UCSD-AML1 (cell line): ENCODE data around the gene MBD3L5.
"Not testable (repeated sequence)": the region's sequence is repeated elsewhere in the genome, so short reads cannot be mapped to it uniquely, and the experiment has no call there.

Source experiments
- DNase-seq: peaks from one replicate; lab custom pipeline; 2025; ENCODE audit not compliant: unreplicated experiment; lab: John Stamatoyannopoulos, UW

MBD3L5 gene

DNA sequence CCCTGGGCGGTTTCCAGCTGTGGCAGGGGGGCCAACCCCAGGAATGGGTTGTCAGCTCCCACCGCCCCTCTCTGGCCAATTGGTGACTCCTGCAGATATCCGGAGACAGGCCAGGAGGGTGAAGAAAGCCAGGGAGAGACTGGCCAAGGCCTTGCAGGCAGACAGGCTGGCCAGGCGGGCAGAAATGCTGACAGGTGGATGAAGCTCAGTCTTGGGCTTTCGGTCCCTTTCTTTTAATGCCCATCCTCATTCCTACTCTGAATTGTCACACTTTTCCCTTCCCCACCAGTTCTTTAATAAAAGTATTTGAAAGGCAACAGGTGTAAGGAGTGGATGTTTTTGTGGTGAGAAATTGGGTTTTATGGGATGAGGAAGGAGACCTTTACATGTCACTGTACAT lies 21.0 kb downstream of the MBD3L5 start:
- DNase-seq: not testable (repeated sequence)

GRCh38 chr19:7052896-7053295 lies 22.5 kb downstream of the MBD3L5 start:
- not testable (repeated sequence) for DNase-seq

- DNase-seq: not testable (repeated sequence)
Observed at GRCh38 chr19:7054635-7055368, 24.4 kb downstream of the MBD3L5 start.

GRCh38 chr19:7055679-7056078 lies 25.3 kb downstream of the MBD3L5 start:
- not testable (repeated sequence) for DNase-seq

GRCh38 chr19:7056371-7056770 lies 26.0 kb downstream of the MBD3L5 start:
- DNase-seq: not testable (repeated sequence)

GRCh38 chr19:7058576-7058975 lies 28.2 kb downstream of the MBD3L5 start, which contains the start of gene MBD3L3:
Gene MBD3L3, minus strand, starts transcription at chr19:7058676. Its CDS starts 71 bp downstream, at chr19:7058605.
- not testable (repeated sequence) for DNase-seq

- not testable (repeated sequence) for DNase-seq
Observed at GRCh38 chr19:7059977-7060376, 29.6 kb downstream of the MBD3L5 start.

GRCh38 chr19:7063339-7063738 lies 33.0 kb downstream of the MBD3L5 start:
- DNase-seq: no peak

DNA sequence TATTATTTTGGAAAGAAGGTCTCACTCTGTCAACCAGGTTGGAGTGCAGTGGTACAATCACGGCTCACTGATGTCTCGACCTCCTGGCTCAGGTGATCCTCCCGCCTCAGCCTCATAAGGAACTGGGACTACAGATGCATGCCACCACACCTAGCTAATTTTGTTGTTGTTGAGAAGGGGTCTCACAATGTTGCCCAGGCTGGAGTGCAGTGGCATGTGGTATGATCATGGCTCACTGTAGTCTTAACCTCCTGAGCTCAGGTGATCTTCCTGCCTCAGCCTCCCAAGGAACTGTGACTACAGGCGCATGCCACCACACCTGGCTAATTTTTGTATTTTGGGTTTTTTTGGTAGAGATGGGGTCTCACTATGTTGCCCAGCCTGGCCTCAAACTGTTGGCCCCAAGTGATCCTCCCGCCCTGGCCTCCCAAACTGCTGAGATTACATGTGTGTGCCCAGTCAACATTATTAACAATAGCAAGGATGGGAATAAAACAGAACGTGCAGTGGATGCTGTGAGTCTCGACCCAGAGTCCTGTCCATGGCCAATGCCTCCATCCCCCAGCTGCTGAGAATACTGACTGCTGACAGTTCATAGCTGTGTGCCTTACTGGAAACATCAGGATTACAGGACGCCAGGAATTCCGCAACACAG lies 33.5 kb downstream of the MBD3L5 start:
- no peak for DNase-seq

DNA sequence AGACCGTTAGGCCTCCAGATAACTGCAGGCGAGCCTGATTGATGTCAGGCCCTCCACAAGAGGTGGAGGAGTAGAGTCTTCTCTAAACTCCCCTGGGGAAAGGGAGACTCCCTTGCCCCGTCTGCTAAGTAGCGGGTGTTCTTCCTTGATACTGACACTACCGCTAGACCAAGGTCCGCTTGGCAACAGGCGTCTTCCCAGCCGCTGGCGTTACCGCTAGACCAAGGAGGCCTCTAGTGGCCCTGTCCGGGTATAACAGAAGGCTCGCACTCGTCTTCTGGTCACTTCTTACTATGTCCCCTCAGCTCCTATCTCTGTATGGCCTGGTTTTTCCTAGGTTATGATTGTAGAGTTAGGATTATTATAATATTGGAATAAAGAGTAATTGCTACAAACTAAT lies 36.7 kb downstream of the MBD3L5 start:
- peak; percentile 11 for DNase-seq

DNA sequence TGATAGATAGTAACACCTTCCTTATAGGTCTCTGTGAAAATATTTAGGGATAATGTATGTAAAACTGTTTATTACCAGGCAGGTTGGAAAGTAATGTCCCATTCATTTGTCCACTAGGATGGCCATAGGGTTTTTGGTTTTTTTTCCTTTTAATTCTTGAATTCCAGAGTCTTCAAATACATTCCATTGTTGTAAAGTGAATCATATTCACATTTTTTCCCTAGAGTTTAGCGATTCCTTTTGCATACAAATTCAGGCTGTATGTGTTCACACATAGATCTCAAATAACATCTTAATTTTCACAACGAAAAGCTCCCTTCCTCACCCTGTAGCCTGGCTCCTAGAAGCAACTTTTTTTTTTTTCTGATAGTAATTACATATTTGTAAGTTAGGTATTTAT lies 37.3 kb downstream of the MBD3L5 start:
- DNase-seq: no peak

DNA sequence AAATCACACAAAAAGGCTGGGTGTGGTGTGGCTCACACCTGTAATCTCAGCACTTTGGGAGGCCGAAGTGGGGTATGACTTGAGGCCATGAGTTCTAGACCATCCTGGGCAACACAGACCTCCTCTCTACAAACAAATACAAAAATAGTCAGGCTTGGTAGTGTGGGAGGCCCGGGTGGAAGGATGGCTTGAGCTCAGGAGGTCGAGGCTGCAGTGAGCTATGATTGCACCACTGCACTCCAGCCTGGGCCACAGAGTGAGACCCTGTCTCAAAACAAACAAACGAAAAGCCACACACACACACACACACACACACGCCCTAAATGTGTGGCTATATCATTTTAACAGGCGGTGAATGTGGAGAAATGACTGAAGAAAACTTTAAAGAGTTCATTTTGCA lies 38.2 kb downstream of the MBD3L5 start:
- no peak for DNase-seq

GRCh38 chr19:7069042-7069903 lies 38.9 kb downstream of the MBD3L5 start, which contains the start of gene ZNF557:
Gene ZNF557, plus strand, starts transcription at chr19:7069703. Its CDS starts 5,372 bp downstream, at chr19:7075075.
- DNase-seq: peak; percentile 98

DNA sequence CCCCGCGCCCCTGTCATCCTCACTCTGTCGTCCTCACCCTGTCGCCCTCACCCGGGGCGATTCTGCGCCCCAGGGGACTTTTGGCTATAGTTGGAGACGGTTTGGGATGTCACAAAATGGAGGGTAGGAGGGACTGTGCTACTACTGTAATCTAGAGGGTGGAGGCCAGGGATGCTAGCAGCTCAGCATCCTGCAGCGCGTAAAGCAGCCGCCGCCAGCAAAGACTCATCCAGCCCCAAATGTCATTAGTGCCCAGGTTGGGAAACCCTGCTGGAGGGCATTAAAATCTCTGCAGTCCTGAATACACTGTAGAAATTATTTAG lies 39.5 kb downstream of the MBD3L5 start:
- no peak for DNase-seq

- no peak for DNase-seq
Observed at GRCh38 chr19:7072541-7072940, 42.2 kb downstream of the MBD3L5 start.

GRCh38 chr19:7074705-7075282 lies 44.4 kb downstream of the MBD3L5 start:
- DNase-seq: no peak

DNA sequence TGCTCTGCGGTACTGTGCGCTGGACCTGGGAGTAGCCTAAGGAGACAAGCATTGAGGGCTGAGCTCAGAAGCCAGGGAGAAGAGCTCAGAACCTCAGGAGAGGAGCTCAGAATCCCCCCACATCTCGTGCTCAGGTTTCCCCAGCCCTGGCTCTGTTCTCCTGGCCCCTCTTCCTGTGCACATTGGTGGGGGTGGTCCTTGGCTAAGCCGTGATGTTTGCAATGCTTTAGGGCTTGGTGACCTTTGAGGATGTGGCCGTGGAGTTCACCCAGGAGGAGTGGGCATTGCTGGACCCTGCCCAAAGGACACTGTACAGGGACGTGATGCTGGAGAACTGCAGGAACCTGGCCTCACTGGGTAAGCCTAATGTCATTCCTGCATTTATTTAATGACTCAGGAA lies 45.8 kb downstream of the MBD3L5 start:
- no peak for DNase-seq

GRCh38 chr19:7078008-7078407 lies 47.6 kb downstream of the MBD3L5 start:
- DNase-seq: no peak
